ENCODE measurements around the gene MED9.

DNA sequence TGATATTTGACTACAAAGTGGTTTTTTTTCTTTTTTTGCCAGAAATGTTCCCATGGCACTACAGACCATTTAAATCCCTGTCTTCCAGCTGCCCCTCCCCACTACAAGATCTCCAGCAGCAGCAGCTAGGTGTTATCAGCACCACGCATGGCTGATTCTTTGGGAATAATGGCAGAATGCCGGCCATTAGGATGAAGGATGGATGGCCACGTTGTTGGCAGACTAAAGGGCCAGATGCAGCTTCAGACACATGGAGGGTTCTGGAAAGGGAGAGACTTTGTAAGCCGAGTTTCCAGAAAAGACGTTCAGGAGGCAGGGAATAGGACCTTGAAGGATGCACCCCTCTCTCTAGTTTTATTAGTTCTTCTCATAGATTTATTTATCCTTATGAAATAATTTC is 10.3 kb upstream of the MED9 start:
- TF ChIP-seq POLR2A (IDR thresholded peaks at IDR 0.05) = no peak
- TF ChIP-seq, protein P1, sequence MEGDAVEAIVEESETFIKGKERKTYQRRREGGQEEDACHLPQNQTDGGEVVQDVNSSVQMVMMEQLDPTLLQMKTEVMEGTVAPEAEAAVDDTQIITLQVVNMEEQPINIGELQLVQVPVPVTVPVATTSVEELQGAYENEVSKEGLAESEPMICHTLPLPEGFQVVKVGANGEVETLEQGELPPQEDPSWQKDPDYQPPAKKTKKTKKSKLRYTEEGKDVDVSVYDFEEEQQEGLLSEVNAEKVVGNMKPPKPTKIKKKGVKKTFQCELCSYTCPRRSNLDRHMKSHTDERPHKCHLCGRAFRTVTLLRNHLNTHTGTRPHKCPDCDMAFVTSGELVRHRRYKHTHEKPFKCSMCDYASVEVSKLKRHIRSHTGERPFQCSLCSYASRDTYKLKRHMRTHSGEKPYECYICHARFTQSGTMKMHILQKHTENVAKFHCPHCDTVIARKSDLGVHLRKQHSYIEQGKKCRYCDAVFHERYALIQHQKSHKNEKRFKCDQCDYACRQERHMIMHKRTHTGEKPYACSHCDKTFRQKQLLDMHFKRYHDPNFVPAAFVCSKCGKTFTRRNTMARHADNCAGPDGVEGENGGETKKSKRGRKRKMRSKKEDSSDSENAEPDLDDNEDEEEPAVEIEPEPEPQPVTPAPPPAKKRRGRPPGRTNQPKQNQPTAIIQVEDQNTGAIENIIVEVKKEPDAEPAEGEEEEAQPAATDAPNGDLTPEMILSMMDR (IDR thresholded peaks at IDR 0.05) = no peak
